Posterior vena cava (tissue), 2 donors: ENCODE measurements around the gene UQCRH. TPM values are rescaled to one million over a fixed set of nuclear protein-coding genes. Genes with fewer than 3 reads are reported as not detected.
"Not testable (repeated sequence)": the region's sequence is repeated elsewhere in the genome, so short reads cannot be mapped to it uniquely, and the experiment has no call there.

Source experiments
- DNase-seq: peaks from one replicate; pipeline ENCODE4 v3.0.0-alpha.2; 2020; ENCODE audit warnings: low spot score
- intact Hi-C, 2 donors: fragments of 100-400 bp; cut with DNase I; formaldehyde crosslinking; loops; one replicate each; pipeline versions ENCODE4 v1.14.1 to v1.14.2; 2022 to 2023
- total RNA-seq, 2 donors: library from RNA; stranded (reverse); fragmentation: NEBNext Ultra II Directional; extraction: Animal tissue kit (Norgen Biotek cat#: 25700); gene quantifications; one replicate each; pipeline ENCODE4 v1.2.1, GENCODE V29; 2021
- donor health status: DM: yes; HTN: yes; CAD: no.
- donor health status: DM: yes; HTN: yes; CAD: no.

The UQCRH gene
- total RNA-seq, 2 donors from 2014 or later, result 127 to 149 TPM

DNA sequence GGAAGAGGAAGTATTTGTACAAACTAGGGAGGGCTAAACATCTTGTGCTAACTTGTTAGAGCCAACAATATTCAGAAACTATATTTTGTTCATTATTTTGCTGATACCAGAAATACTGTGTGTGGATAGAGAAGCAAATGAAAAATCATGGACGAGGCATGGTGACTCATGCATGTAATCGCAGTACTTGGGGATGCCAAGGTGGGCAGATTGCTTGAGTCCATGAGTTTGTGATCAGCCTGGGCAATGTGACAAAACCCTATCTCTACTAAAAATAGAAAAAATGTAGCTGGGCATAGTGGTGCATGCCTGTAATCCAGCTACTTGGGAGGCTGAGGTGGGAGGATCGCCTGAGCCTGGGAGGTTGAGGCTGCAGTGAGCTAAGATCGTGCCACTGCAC lies 13.5 kb upstream of the UQCRH start:
- intact Hi-C loops, result no loop called here
- no peak for DNase-seq

DNA sequence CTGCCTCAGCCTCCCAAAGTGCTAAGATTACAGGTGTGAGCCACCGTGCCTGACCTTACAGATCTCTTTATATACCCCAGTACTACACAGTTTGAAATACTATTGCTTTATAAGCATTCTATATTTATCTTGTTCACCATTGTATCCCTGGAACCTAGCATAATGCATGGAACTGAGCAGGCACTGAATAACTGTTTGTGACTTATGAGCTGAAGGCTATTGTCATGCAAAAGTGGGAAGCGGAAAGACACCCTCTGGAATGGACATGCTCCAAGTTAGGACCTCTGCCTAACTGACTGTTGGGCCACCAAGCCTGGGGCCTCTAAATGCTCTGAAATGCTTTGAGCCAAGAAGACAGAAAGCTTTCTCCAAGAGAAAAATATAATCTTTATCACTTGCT lies 8.2 kb upstream of the UQCRH start:
- intact Hi-C loops, result no loop called here
- DNase-seq, result no peak

DNA sequence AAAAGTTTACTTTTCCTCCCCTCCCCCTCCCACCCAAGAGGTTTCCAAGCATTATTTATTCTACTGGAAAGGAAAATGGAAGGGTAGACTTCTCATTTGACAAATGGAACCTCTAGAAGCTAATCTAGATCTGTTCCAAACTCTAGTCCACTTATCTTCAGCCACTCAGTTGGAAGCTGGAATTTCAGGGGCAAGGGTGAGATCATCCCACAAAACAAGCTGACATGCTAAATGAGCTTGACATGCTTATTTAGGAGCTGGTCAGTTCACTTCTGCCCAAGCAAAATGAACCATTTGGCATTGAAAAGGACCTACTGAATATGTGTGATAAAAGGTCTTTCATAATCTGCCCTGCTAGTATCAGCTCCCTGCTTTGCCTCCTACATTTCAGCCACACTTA lies 5.1 kb upstream of the UQCRH start:
- intact Hi-C loops, result no loop called here
- no peak for DNase-seq

DNA sequence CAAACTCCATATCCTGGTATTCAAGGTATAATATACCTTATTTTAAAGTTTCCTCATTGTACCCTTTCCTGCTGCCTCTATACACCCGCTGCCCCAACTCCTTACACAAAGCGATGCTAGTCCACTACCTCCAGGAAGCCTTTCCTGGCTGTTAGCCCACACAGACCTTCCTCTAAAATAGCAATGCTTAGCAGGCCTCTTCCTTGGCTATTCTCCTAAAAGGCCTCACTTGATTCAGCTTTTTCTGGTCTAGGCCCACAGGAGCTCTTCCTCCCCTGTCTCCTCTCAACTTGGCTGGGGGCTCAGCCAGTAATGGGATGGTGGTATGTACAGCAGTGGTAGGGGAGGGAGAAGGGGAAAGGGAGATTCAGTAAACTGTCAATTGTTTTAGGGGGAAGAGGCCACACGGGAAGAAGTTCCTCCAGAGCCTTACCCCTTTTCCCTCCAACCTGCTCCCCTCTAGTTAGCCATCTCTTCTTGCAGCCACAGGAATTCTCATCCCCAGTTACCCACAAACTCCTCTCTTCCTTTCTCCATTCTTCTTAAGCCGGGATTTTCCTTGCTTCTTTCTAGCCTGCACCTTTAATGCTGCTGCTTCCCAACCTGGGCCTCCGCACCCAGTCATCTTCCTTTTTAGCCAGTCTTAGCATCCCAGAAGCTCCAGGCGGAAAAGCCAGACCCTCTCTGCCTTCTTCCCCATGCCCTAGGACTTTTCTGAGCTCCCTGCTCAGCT lies 2.7 kb upstream of the UQCRH start:
- intact Hi-C loops, result loop anchor here in 1 of 2 donors (5.0 kb wide), 1 partner anchor 41 kb away; the partner anchor contains the start of gene NSUN4
- DNase-seq, result no peak

DNA sequence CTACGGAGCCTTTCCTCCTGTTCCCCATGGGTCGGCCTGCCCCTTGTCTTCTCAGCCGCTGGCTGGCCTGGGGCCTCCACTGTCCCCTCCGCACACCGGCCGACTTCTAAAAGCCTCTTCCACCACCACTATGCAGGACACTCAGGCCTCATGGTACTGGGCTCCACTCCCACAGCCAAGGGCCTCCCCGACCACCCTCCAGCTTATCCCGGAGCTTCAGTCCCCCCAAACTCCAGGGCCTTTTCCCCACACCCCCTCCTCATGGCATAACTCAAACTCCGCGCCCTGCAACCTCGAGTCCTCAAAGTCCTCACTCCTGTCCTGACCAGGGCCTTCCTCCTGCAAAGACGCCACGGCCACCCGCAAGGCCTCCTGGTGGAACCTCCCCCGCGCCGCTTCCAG lies 2.1 kb upstream of the UQCRH start:
- DNase-seq, result no peak
- intact Hi-C loops, result loop anchor here in 1 of 2 donors (5.0 kb wide), 1 partner anchor 41 kb away; the partner anchor contains the start of gene NSUN4

DNA sequence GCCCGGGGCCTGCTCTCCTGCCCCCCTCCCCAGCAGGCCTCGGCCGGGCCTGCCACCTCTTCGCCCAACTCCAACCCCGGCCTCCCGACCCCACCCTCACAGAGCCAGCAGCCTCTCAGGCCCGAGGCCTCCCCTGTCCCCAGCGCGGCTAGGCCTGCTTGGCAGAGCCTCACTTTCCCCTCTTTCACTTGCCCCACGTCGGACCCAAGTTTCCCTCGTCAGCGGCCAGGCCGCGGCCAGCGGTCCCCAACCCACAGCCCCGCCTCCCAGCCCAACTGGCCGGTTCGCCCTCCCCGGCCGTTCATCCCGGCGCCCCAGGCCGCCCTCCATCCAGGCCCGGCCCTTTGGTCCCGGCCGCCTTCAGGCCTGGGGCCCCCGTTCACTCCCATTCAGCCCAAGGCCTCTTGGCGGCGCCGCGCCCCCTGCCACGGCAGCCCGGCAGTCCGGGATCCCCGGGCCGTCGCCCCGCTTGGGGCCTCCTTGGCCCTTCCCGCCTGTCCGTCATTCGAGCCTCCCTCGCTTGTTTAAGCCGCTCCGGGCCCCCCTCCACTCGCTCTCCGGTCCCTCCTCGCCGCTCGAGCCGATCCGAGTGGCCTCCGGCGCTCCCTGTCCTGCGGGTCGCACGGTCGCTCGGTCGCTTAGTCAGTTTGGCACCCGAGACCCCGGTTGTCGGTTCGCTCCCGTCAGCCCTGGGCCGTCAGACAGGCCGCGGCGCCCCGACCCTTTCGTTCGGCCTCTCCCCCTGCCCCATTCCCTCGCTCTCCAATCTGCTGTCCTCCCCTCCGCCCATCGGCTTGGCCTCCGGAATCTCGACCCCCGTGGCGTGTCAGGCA lies 1.5 kb upstream of the UQCRH start:
- intact Hi-C loops, result loop anchor here in 1 of 2 donors (5.0 kb wide), 1 partner anchor 40 kb away; the partner anchor contains the start of gene NSUN4
- peak; percentile 88 for DNase-seq

DNA sequence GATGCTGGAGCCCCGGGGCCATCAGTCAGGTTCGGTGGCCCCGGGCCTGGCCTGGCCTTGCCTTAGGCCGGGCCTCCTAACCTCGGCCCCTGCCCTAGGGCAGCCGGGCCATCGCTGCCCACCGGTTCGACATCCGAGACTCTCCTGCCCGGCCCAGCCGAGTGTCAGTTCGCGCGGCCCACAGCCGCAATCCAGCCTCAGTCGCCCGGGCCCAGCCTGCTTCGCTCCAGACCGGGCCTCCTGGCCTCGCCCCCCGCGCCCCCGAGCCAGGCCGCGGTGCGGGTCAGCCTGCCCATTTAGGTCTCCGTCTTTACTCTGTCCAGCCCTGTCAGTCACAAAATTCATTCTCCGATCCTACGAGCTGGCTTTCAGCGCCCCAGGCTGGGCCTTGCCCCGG lies 859 bp upstream of the UQCRH start:
- DNase-seq, result peak; percentile 85
- intact Hi-C loops, result loop anchor here in 1 of 2 donors (5.0 kb wide), 1 partner anchor 40 kb away; the partner anchor contains the start of gene NSUN4

DNA sequence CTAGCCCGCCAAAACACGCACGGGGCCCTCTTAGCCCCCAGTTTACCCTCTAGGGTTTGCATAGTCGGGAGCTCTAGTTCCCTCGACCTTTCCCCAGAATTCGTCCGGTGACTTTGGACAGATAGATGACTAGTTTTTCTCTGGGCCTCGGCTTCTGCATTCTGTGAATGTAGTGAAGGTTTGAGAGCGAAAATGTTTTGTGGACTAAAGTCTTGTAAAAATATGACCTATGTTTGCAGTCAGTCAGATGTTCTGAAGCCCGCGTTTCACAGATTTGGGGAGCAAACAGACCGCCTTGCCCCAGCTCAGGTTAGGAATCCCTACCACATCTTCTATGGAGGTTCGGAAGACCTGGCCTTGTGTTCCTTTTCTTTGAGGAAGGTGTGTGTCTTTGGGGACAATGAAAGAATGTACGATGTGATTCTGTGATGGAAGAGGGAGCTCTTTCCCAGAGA lies 401 bp downstream of the UQCRH start:
- intact Hi-C loops, result loop anchor here in 1 of 2 donors (5.0 kb wide), 1 partner anchor 38 kb away; the partner anchor contains the start of gene NSUN4
- no peak for DNase-seq

DNA sequence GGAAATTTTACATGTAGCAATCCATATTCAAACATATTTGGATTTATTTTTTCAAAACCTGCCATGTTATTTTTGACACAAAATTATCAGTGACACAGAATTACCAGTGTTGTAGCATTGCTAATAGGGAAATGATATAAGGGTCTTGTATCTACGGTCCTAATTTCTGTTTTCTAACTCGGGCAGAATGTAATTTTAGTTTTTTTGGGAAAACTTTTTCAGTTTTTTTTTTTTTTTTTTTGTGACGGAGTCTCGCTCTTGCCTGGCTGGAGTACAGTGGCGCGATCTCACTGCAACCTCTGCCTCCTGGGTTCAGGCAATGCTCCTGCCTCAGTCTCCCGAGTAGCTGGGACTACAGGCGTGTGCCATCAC lies 2.6 kb downstream of the UQCRH start:
- DNase-seq, result no peak
- intact Hi-C loops, result no loop called here

DNA sequence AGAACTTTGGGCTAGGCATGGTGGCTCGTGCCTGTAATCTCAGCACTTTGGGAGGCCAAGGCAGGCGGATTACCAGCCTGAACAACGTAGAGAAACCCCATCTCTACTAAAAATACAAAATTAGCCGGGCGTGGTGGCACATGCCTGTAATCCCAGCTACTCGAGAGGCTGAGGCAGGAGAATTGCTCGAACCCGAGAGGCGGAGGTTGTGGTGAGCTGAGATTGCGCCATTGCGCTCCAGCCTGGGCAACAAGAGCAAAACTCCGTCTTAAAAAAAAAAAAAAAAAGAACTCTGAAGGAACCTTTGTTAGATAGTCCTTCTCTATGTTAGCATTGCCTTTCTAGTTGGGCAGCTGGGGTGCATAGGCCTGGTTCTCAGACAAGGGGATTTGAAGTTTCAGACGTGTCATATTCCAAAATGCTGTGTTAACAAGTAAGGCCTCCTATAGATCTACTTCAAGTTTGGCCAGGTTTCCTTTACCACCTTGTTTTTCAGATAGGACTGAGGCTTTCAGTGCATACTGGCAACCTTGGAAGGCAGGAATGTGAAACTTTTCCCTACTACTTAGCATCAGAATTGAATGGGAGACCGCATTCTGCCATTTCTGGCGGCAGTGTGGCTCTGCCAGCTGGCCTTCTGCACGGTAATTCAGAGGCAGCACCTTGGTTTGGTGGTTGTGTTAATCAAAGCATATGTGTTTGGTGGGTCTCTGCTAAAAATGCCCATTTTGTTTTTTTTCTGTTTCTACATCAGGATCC lies 6.1 kb downstream of the UQCRH start:
- DNase-seq, result no peak
- intact Hi-C loops, result no loop called here

DNA sequence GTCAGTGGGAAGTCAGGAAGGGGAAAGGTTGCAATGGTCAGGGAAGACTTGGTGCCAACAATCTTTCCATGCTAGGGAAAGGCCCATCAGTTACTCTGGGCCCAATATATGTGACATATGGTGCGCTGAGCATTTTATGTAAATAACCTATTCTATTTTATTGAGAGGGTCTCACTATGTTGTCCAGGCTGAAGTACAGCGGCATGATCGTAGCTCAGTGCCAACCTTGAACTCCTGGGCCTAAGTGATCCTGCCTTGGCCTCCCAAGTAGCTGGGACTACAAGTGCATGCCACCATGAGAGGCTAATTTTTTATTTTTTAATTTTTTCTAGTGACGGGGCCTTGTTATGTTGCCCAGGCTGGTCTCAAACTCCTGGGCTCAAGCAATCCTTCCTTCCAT lies 6.8 kb downstream of the UQCRH start:
- DNase-seq, result no peak
- intact Hi-C loops, result no loop called here

DNA sequence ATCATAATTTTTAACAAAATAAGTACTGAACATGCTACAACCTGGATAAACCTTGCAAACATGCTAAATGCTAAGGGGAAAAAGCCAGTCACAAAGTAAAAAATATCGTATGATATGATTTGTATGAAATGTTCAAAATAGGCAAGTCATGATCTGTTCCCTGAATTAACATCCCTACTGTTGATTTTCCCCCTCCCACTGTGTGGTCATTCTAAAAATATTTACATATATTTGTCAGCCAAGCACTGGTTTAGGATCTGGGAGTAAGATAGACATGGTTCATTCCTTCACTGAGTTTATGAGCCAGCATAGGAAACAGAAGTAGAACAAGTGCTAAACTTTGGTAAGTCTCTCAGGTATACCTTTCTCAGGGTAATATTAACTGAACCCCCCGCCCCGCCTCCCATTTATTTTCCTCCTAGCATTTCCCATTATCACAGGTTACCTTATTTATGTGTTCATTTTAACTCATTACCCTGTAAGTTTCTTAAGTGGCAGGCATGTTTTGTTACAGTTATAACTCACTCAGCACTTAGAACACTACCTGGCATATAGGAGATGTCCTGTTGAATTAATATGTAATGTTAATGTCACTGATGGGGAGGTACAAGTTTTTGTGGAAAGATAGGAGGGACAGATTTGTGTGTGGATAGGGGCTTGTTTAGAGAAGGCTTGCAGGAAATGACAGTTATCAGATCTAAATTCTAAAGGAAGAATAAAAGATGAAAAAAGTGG lies 12.3 kb downstream of the UQCRH start:
- intact Hi-C loops, result no loop called here
- DNase-seq, result no peak

DNA sequence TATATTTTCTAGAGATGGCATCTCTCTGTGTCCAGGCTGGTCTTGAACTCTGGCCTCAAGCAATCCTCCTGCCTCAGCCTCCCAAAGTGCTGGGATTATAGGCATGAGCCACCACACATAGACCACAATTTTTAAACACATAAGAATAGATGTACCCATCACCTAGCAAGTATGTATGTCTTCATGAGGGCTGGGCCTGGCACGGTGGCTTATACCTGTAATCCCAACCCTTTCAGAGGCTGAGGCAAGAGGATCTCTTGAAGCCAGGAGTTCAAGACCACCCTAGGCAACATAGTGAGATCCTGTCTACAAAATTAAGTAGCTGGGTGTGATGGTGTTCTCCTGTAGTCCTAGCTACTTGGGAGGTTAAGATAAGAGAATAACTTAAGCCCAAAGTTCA lies 13.8 kb downstream of the UQCRH start:
- no peak for DNase-seq

DNA sequence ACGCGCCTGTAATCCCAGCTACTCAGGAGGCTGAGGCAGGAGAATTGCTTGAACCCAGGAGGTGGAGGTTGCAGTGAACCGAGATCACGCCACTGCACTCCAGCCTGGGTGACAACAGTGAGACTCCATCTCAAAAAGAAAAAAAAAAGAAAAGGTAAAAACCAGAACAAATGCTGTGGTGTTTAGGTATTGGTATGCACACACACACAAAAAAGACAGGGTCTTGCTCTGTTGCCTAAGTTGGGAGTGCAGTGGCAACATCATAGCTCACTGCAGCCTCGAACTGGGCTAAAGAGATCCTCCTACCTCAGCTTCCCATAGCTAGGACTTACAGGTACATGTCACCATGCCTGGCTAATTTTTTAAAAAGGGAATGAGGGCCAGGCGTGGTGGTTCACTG lies 15.8 kb downstream of the UQCRH start:
- DNase-seq, intact Hi-C loops: not testable (repeated sequence)

More for the DNA sequence above, 13.8 kb downstream of the UQCRH start:
- intact Hi-C loops, result no loop called here

DNA sequence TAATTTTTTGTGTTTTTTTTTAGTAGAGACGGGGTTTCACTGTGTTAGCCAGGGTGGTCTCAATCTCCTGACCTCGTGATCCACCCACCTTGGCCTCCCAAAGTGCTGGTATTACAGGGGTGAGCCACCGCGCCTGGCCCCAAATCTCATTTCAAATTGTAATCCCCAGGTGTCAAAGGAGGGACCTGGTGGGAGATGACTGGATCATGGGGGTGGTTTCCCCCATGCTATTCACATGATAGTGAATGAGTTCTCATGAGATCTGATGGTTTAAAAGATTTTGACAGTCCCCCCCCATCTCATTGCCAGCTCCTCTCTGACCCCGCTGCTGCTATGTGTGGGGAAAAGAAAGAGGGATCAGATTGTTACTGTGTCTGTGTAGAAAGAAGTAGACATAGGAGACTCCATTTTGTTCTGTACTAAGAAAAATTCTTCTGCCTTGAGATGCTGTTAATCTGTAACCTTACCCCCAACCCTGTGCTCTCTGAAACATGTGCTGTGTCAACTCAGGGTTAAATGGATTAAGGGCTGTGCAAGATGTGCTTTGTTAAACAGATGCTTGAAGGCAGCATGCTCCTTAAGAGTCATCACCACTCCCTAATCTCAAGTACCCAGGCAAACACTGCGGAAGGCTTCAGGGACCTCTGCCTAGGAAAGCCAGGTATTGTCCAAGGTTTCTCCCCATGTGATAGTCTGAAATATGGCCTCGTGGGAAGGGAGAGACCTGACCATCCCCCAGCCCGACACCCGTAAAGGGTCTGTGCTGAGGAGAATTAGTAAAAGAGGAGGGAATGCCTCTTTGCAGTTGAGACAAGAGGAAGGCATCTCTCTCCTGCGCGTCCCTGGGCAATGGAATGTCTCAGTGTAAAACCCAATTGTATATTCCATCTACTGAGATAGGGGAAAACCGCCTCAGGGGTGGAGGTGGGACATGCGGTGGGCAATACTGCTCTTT lies 16.7 kb downstream of the UQCRH start:
- intact Hi-C loops, DNase-seq: not testable (repeated sequence)

DNA sequence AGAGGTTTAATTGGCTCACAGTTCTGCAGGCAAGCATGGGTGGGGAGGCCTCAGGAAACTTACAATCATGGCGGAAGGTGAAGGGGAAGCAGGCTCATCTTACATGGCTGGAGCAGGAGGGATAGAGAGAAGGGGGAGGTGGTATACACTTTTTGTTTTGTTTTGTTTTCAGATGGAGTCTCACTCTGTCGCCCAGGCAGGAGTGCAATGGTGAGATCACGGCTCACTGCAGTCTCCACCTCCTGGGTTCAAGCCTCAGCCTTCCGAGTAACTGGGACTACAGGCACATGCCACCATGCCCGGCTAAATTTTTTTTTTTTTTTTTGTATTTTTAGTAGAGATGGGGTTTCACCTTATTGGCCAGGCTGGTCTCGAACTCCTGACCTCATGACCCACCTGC lies 18.7 kb downstream of the UQCRH start:
- DNase-seq, intact Hi-C loops: not testable (repeated sequence)

DNA sequence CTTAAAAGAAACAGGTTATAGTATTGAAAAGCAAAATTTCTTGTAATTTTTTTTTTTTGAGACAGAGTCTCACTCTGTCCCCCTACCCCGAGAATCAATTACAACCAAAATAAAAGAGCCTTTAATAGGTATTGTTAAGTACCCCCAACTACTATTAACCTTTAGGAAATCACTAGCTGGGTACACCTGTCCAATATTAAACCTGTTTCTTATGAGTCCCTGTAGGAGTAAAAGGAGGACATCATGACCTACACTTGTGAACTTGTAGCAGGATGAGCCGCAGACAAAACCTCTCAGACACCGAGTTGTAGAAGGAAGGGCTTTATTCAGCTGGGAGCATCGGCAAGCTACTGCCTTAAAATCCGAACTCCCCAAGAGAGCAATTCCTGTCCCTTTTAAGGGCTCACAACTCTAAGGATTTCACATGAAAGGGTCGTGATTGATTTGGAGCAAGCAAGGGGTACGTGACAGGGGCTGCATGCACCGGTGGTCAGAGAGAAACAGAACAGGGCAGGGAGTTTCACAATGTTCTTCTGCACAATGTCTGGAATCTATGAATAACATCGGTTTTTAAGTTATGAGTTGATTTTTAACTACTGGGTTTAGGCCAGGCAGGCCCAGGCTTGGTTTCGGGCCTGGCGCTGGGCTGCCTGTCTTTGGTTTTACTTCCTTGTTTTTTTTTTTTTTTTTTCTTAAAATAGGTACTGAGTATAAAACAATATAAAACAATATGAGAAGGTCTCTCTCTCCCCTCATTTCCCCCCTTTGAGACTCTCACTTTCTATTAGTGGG lies 22.0 kb downstream of the UQCRH start:
- DNase-seq, intact Hi-C loops: not testable (repeated sequence)
